Gastrocnemius medialis (tissue), 4 donors: ENCODE results near the gene IRF2. TPM values are rescaled to one million over a fixed set of nuclear protein-coding genes. Genes with fewer than 3 reads are reported as not detected.

ENCODE experiments used
- ATAC-seq, 2 donors: fragments of 150-250 bp; one replicate each; pipeline ENCODE4 v1.9.1; 2016
- DNase-seq, 2 donors: peaks; one replicate each; pipeline ENCODE4 v3.0.0-alpha.2; 2019
- H3K27ac ChIP-seq, 4 donors: fragments of 200-600 bp; sonication (generic); 1 replicate in 1 of 4; 2 replicates in 3 of 4; pipeline ENCODE4 v1.5.1; 2016 to 2018; ENCODE audit warnings: mild to moderate bottlenecking in 2 of 4, moderate library complexity in 1 of 4
- H3K27me3 ChIP-seq, 3 donors: fragments of 200-600 bp; sonication (generic) in 2 of 3; 1 replicate in 1 of 3; 2 replicates in 2 of 3; pipeline versions ENCODE4 v1.5.1 to v1.6.0; 2016 to 2019; ENCODE audit warnings: mild to moderate bottlenecking in 1 of 3, moderate library complexity in 1 of 3
- H3K36me3 ChIP-seq, 2 donors: fragments of 200-600 bp; sonication (generic) in 1 of 2; one replicate each; pipeline ENCODE4 v1.5.1; 2017 to 2018
- H3K4me1 ChIP-seq, 2 donors: fragments of 200-600 bp; sonication (generic) in 1 of 2; one replicate each; pipeline ENCODE4 v1.5.1; 2016 to 2017; ENCODE audit warnings: mild to moderate bottlenecking in 2 of 2
- H3K4me3 ChIP-seq, 4 donors: fragments of 200-600 bp; sonication (generic) in 3 of 4; 1 replicate in 1 of 4; 2 replicates in 3 of 4; pipeline ENCODE4 v1.5.1; 2016 to 2019; ENCODE audit warnings: mild to moderate bottlenecking in 2 of 4
- H3K9me3 ChIP-seq, 3 donors: fragments of 200-600 bp; sonication (generic) in 2 of 3; 1 replicate in 1 of 3; 2 replicates in 2 of 3; pipeline ENCODE4 v1.5.1; 2016 to 2019
- CTCF ChIP-seq, 5 experiments: fragments of 450-650 bp in 3 of 5; fragments of 200-600 bp in 2 of 5; sonication (generic) in 2 of 5; IDR thresholded peaks in 4 of 5; conservative IDR thresholded peaks in 1 of 5; 1 replicate in 4 of 5; 2 replicates in 1 of 5; pipeline ENCODE4 v1.5.1; 2016 to 2019; ENCODE audit warnings: antibody characterized with exemption in 5 of 5, mild to moderate bottlenecking in 3 of 5, moderate library complexity in 3 of 5
- POLR2A ChIP-seq, 2 donors: fragments of 450-650 bp; IDR thresholded peaks; one replicate each; pipeline ENCODE4 v1.6.1; 2017; ENCODE audit warnings: antibody characterized with exemption in 2 of 2, mild to moderate bottlenecking in 2 of 2, moderate library complexity in 2 of 2
- in situ Hi-C, 4 donors: fragments of 200-750 bp; cut with MboI; loops; one replicate each; pipeline versions ENCODE4 v1.15.0 to v1.8.0; 2017; ENCODE audit warnings: low sequenced_read_pairs in 4 of 4
- intact Hi-C: fragments of 100-400 bp; cut with DNase I; formaldehyde crosslinking; loops from one replicate; pipeline ENCODE4 v1.15.1; 2023; ENCODE audit warnings: low total_unique reads
- total RNA-seq, 4 donors: library from RNA; depleted of rRNA; stranded (reverse); fragments of >200 nt; gene quantifications; one replicate each; pipeline versions ENCODE4 v1.1.0 to v1.2.3, GENCODE V29; 2016

IRF2 gene
- total RNA-seq, 4 donors from 2014 or later: 20.9 to 37.1 (median 32.8) TPM

GRCh38 chr4:184437565-184438265 is 36.6 kb downstream of the IRF2 start:
- intact Hi-C loops: no loop called here
- Histone ChIP-seq H3K27me3 (no peaks in the 10 kb centered on the region), H3K9me3 (no peaks in the 10 kb centered on the region), H3K36me3 (no peaks in the 10 kb centered on the region), H3K27ac (peak overlapping the region in 1 of 4 donors; percentile 27), H3K4me1 (peaks cover 46 to 61% of the 10 kb centered on the region in 2 donors), H3K4me3 (no peak overlapping the region)
- ATAC-seq: no peak
- DNase-seq: no peak
- in situ Hi-C loops: no loop called here
- no peak for TF ChIP-seq POLR2A (IDR thresholded peaks at IDR 0.05)
- TF ChIP-seq CTCF (IDR thresholded peaks at IDR 0.05 in 4 of 5, conservative IDR thresholded peaks at IDR 0.05 in 1 of 5): no peak

- DNase-seq: no peak
- no peak for ATAC-seq
- intact Hi-C loops (no loop called here), in situ Hi-C loops (no loop called here)
- peak overlapping the region in 1 of 4 donors; percentile 32 for H3K27ac ChIP-seq
- H3K4me1 ChIP-seq: peaks cover 26 to 47% of the 10 kb centered on the region in 2 donors
- no peaks in the 10 kb centered on the region for H3K9me3 ChIP-seq
- H3K27me3 ChIP-seq: no peaks in the 10 kb centered on the region
- H3K4me3 ChIP-seq: no peak overlapping the region
- no peaks in the 10 kb centered on the region for H3K36me3 ChIP-seq
- TF ChIP-seq CTCF (IDR thresholded peaks at IDR 0.05 in 4 of 5, conservative IDR thresholded peaks at IDR 0.05 in 1 of 5): no peak
- TF ChIP-seq POLR2A (IDR thresholded peaks at IDR 0.05): no peak
These were observed 39.8 kb downstream of the IRF2 start for GRCh38 chr4:184434501-184435066.

GRCh38 chr4:184434021-184434420 is 40.3 kb downstream of the IRF2 start:
- intact Hi-C loops (no loop called here), in situ Hi-C loops (no loop called here)
- ATAC-seq: no peak
- H3K27me3 ChIP-seq: no peaks in the 10 kb centered on the region
- H3K27ac ChIP-seq: no peak overlapping the region
- H3K9me3 ChIP-seq: no peaks in the 10 kb centered on the region
- H3K4me1 ChIP-seq: peaks cover 23 to 42% of the 10 kb centered on the region in 2 donors
- no peak for DNase-seq
- no peak for TF ChIP-seq CTCF (IDR thresholded peaks at IDR 0.05 in 4 of 5, conservative IDR thresholded peaks at IDR 0.05 in 1 of 5)
- TF ChIP-seq POLR2A (IDR thresholded peaks at IDR 0.05): no peak
- no peak overlapping the region for H3K4me3 ChIP-seq
- H3K36me3 ChIP-seq: no peaks in the 10 kb centered on the region

GRCh38 chr4:184433258-184433892 is 41.0 kb downstream of the IRF2 start:
- Histone ChIP-seq H3K36me3 (no peaks in the 10 kb centered on the region), H3K27me3 (no peaks in the 10 kb centered on the region), H3K4me3 (no peak overlapping the region), H3K9me3 (no peaks in the 10 kb centered on the region), H3K27ac (no peak overlapping the region), H3K4me1 (peaks cover 16 to 37% of the 10 kb centered on the region in 2 donors)
- in situ Hi-C loops: no loop called here
- TF ChIP-seq CTCF (IDR thresholded peaks at IDR 0.05 in 4 of 5, conservative IDR thresholded peaks at IDR 0.05 in 1 of 5): no peak
- TF ChIP-seq POLR2A (IDR thresholded peaks at IDR 0.05): no peak
- no peak for ATAC-seq
- no peak for DNase-seq
- intact Hi-C loops: no loop called here
